AG09309 (cell line): ENCODE measurements around the gene NCF2.

Experiments used
- DNase-seq: peaks from one replicate; pipeline ENCODE4 v3.0.0-alpha.2; 2010; ENCODE audit warnings: low read depth
- H3K4me3 ChIP-seq: 2 replicates; pipeline ENCODE4 v1.5.1; 2011; ENCODE audit warnings: mild to moderate bottlenecking, low read depth, low read length, moderate library complexity; ENCODE audit not compliant: control insufficient read depth
- CTCF ChIP-seq: IDR thresholded peaks from 2 replicates; pipeline ENCODE4 v1.5.1; 2011; ENCODE audit warnings: mild to moderate bottlenecking, low read depth, low read length, inconsistent platforms; ENCODE audit not compliant: insufficient read depth, control insufficient read depth; ENCODE audit errors: missing control alignments

NCF2 gene

GRCh38 chr1:183586455-183586854 is 3.8 kb downstream of the NCF2 start:
- DNase-seq = no peak
- no peak for TF ChIP-seq CTCF
- no peak overlapping the region for H3K4me3 ChIP-seq

GRCh38 chr1:183585038-183585437 is 5.2 kb downstream of the NCF2 start:
- TF ChIP-seq CTCF = no peak
- DNase-seq = no peak
- no peak overlapping the region for H3K4me3 ChIP-seq

- H3K4me3 ChIP-seq = no peak overlapping the region
- DNase-seq = no peak
- TF ChIP-seq CTCF = no peak
Measured at GRCh38 chr1:183584147-183584546, 6.1 kb downstream of the NCF2 start.

GRCh38 chr1:183583466-183583865 is 6.8 kb downstream of the NCF2 start:
- DNase-seq = peak; percentile 42
- TF ChIP-seq CTCF = no peak

GRCh38 chr1:183582021-183582713 is 8.1 kb downstream of the NCF2 start:
- DNase-seq = no peak
- no peak for TF ChIP-seq CTCF
- no peak overlapping the region for H3K4me3 ChIP-seq

More at GRCh38 chr1:183583466-183583865, 6.8 kb downstream of the NCF2 start:
- H3K4me3 ChIP-seq = no peak overlapping the region

- H3K4me3 ChIP-seq = no peak overlapping the region
- TF ChIP-seq CTCF = peak; percentile 13
- no peak for DNase-seq
Measured at GRCh38 chr1:183580281-183580682, 10.0 kb downstream of the NCF2 start.
